PC-9 (cell line): Measurements from ENCODE around the gene STAT5B. TPM values are rescaled to one million over a fixed set of nuclear protein-coding genes. Genes with fewer than 3 reads are reported as not detected.

Experiments used
- BruUV-seq: library from RNA; stranded (reverse); fragments of 400-500 nt; replicated peaks from 2 replicates; lab custom pipeline; 2021; lab: Mats Ljungman, UMichigan
- CTCF ChIA-PET: fragments of 300-600 bp; sonication (Branson Sonifier 250); formaldehyde crosslinking; loops from one replicate; lab custom pipeline; 2022; ENCODE audit warnings: antibody characterized with exemption; lab: Charles Lee
- POLR2A ChIA-PET: fragments of 300-600 bp; sonication (Branson Sonifier 250); formaldehyde crosslinking; loops from one replicate; lab custom pipeline; 2022; ENCODE audit warnings: antibody characterized with exemption; ENCODE audit not compliant: unreplicated experiment; lab: Charles Lee
- DNase-seq, 2 experiments: peaks; one replicate each; pipeline versions ENCODE4 v3.0.0 to v3.0.0-alpha.2; 2015 to 2022; ENCODE audit warnings: mixed read lengths in 1 of 2
- H2AFZ ChIP-seq: fragments of 200-600 bp; sonication (generic); 2 replicates; pipeline ENCODE4 v1.8.1; 2017; ENCODE audit warnings: antibody characterized with exemption
- H3F3A ChIP-seq: fragments of 200-600 bp; sonication (generic); 2 replicates; pipeline ENCODE4 v1.8.1; 2017; ENCODE audit warnings: antibody characterized with exemption, mild to moderate bottlenecking, low read depth; ENCODE audit not compliant: insufficient read depth
- H3K27ac ChIP-seq: fragments of 200-600 bp; sonication (generic); 2 replicates; pipeline ENCODE4 v1.6.1; 2016; ENCODE audit warnings: mixed run types
- H3K27me3 ChIP-seq: fragments of 200-600 bp; sonication (generic); 2 replicates; pipeline ENCODE4 v1.6.1; 2016; ENCODE audit warnings: low read depth, mixed run types; ENCODE audit not compliant: insufficient read depth
- H3K36me3 ChIP-seq: fragments of 200-600 bp; sonication (generic); 2 replicates; pipeline ENCODE4 v1.6.1; 2016; ENCODE audit warnings: low read depth, mixed run types
- H3K4me1 ChIP-seq: fragments of 200-600 bp; sonication (generic); replicated peaks from 2 replicates; pipeline ENCODE4 v1.6.1; 2016; ENCODE audit warnings: mixed run types; ENCODE audit not compliant: insufficient read depth
- H3K4me2 ChIP-seq: fragments of 200-600 bp; sonication (generic); 2 replicates; pipeline ENCODE4 v1.6.1; 2017; ENCODE audit warnings: mixed run types
- H3K4me3 ChIP-seq: fragments of 200-600 bp; sonication (generic); 2 replicates; pipeline ENCODE4 v1.6.1; 2016; ENCODE audit warnings: mixed run types
- H3K79me2 ChIP-seq: fragments of 200-600 bp; sonication (generic); 2 replicates; pipeline ENCODE4 v1.6.1; 2017; ENCODE audit warnings: low read depth, mixed run types
- H3K9me2 ChIP-seq: fragments of 200-600 bp; sonication (generic); 2 replicates; pipeline ENCODE4 v1.8.1; 2017; ENCODE audit warnings: mild to moderate bottlenecking; ENCODE audit not compliant: insufficient read depth
- H3K9me3 ChIP-seq: fragments of 200-600 bp; sonication (generic); 2 replicates; pipeline ENCODE4 v1.8.1; 2016; ENCODE audit warnings: low read depth; ENCODE audit not compliant: insufficient read depth
- H4K20me1 ChIP-seq: fragments of 200-600 bp; sonication (generic); 2 replicates; pipeline ENCODE4 v1.8.1; 2017; ENCODE audit not compliant: insufficient read depth
- CTCF ChIP-seq: fragments of 200-600 bp; sonication (generic); conservative IDR thresholded peaks from 2 replicates; pipeline ENCODE4 v1.6.1; 2017; ENCODE audit warnings: mixed run types, antibody characterized with exemption, mild to moderate bottlenecking, moderate library complexity
- EZH2 ChIP-seq: fragments of 200-600 bp; sonication (generic); IDR thresholded peaks from 2 replicates; pipeline ENCODE4 v1.8.0; 2017; ENCODE audit warnings: antibody characterized with exemption, low read depth
- intact Hi-C: fragments of 100-400 bp; cut with micrococcal nuclease; formaldehyde crosslinking; loops from one replicate; pipeline ENCODE4 v1.10.0; 2022; ENCODE audit not compliant: unreplicated experiment
- total RNA-seq: library from RNA; stranded (reverse); gene quantifications from 2 replicates; pipeline ENCODE4 v1.2.3, GENCODE V29; 2021

Gene STAT5B
- total RNA-seq, 1 experiment from 2014 or later: 19.5 TPM

GRCh38 chr17:42201458-42201772 lies 74.8 kb downstream of the STAT5B start:
- ChIA-PET CTCF (interaction anchor here (0.7 kb wide), 1 partner anchor 255 kb away, joined by 3 read pairs; no protein-coding TSS in a partner anchor), POLR2A (no interaction called here)
- no peak overlapping the region for H2AFZ ChIP-seq
- no peak overlapping the region for H3K4me2 ChIP-seq
- DNase-seq: no peak
- no peaks in the 10 kb centered on the region for H3K79me2 ChIP-seq
- no peaks in the 10 kb centered on the region for H3K27me3 ChIP-seq
- peaks cover 6% of the 10 kb centered on the region for H3K4me1 ChIP-seq
- no peak overlapping the region for H3K4me3 ChIP-seq
- no peaks in the 10 kb centered on the region for H3K9me3 ChIP-seq
- H3K9me2 ChIP-seq: no peaks in the 10 kb centered on the region
- BruUV-seq: no TSS peak
- H3K27ac ChIP-seq: no peak overlapping the region
- intact Hi-C loops: no loop called here
- H4K20me1 ChIP-seq: no peaks in the 10 kb centered on the region
- TF ChIP-seq EZH2: no peak
- no peak for TF ChIP-seq CTCF
- H3K36me3 ChIP-seq: no peaks in the 10 kb centered on the region
- no peaks in the 10 kb centered on the region; the same call in 1 of the 2 replicates for H3F3A ChIP-seq

- BruUV-seq: no TSS peak
Measured at GRCh38 chr17:42200706-42201457, 75.3 kb downstream of the STAT5B start.

GRCh38 chr17:42199416-42200011 lies 76.7 kb downstream of the STAT5B start:
- ChIA-PET CTCF (no interaction called here), POLR2A (no interaction called here)
- Histone ChIP-seq H3K4me3 (no peak overlapping the region), H3K27me3 (no peaks in the 10 kb centered on the region), H2AFZ (no peak overlapping the region), H4K20me1 (no peaks in the 10 kb centered on the region), H3K4me2 (no peak overlapping the region), H3K9me2 (no peaks in the 10 kb centered on the region), H3K4me1 (no peaks in the 10 kb centered on the region), H3F3A (no peaks in the 10 kb centered on the region; the same call in 1 of the 2 replicates), H3K9me3 (no peaks in the 10 kb centered on the region), H3K36me3 (no peaks in the 10 kb centered on the region), H3K79me2 (no peaks in the 10 kb centered on the region), H3K27ac (no peak overlapping the region)
- TF ChIP-seq EZH2 (no peak), CTCF (no peak)
- no peak for DNase-seq
- intact Hi-C loops: no loop called here
- BruUV-seq: no TSS peak

More at GRCh38 chr17:42200706-42201457, 75.3 kb downstream of the STAT5B start:
- TF ChIP-seq CTCF (no peak), EZH2 (no peak)
- DNase-seq: no peak
- no peaks in the 10 kb centered on the region for H3K79me2 ChIP-seq
- no peaks in the 10 kb centered on the region for H3K9me2 ChIP-seq
- H3F3A ChIP-seq: no peaks in the 10 kb centered on the region; the same call in 1 of the 2 replicates
- peaks cover under 1% of the 10 kb centered on the region; the same call in 1 of the 2 replicates for H3K4me1 ChIP-seq
- ChIA-PET CTCF (interaction anchor here (0.5 to 0.7 kb wide), 2 partner anchors 13 to 238 kb away, joined by 3 to 5 read pairs; no protein-coding TSS in a partner anchor), POLR2A (no interaction called here)
- H3K4me2 ChIP-seq: no peak overlapping the region
- no peaks in the 10 kb centered on the region for H3K36me3 ChIP-seq
- no peaks in the 10 kb centered on the region for H3K9me3 ChIP-seq
- no peak overlapping the region for H3K4me3 ChIP-seq
- H3K27ac ChIP-seq: no peak overlapping the region
- no peaks in the 10 kb centered on the region for H3K27me3 ChIP-seq
- no peak overlapping the region for H2AFZ ChIP-seq
- no peaks in the 10 kb centered on the region for H4K20me1 ChIP-seq
- intact Hi-C loops: no loop called here
